Glutamatergic neuron (in vitro differentiated cells): ENCODE data around the gene NFATC2IP. TPM values are rescaled to one million over a fixed set of nuclear protein-coding genes. Genes with fewer than 3 reads are reported as not detected.

Experiments
- DNase-seq: peaks from one replicate; pipeline ENCODE4 v3.0.0; 2022
- H3K27ac Mint-ChIP-seq: one replicate; pipeline ENCODE4 v1.8.0; 2020; ENCODE audit warnings: mild to moderate bottlenecking, mixed read lengths, inconsistent platforms; ENCODE audit not compliant: unreplicated experiment
- H3K27me3 Mint-ChIP-seq: one replicate; pipeline ENCODE4 v1.8.0; 2020; ENCODE audit warnings: mild to moderate bottlenecking, moderate library complexity, mixed read lengths, inconsistent platforms; ENCODE audit not compliant: unreplicated experiment
- H3K36me3 Mint-ChIP-seq: one replicate; pipeline ENCODE4 v1.8.0; 2020; ENCODE audit warnings: mild to moderate bottlenecking, mixed read lengths, inconsistent platforms; ENCODE audit not compliant: unreplicated experiment
- H3K4me1 Mint-ChIP-seq: one replicate; pipeline ENCODE4 v1.8.0; 2020; ENCODE audit warnings: mild to moderate bottlenecking, low read depth, mixed read lengths, inconsistent platforms; ENCODE audit not compliant: unreplicated experiment
- H3K4me3 Mint-ChIP-seq: one replicate; pipeline ENCODE4 v1.8.0; 2020; ENCODE audit warnings: mild to moderate bottlenecking, mixed read lengths, inconsistent platforms; ENCODE audit not compliant: unreplicated experiment
- H3K9me3 Mint-ChIP-seq: one replicate; pipeline ENCODE4 v1.8.0; 2020; ENCODE audit warnings: mild to moderate bottlenecking, moderate library complexity, mixed read lengths, inconsistent platforms; ENCODE audit not compliant: unreplicated experiment
- total RNA-seq: library from RNA; stranded (reverse); fragmentation: NEBNext Ultra II Directional; extraction: Animal tissue kit (Norgen Biotek cat#: 25700); gene quantifications from one replicate; pipeline ENCODE4 v1.2.1, GENCODE V29; 2021; ENCODE audit not compliant: unreplicated experiment
- TF ChIP-seq, protein P1 (sequence below): fragments of 200-600 bp; sonication (generic); IDR thresholded peaks from one replicate; pipeline ENCODE4 v1.5.0; 2021; ENCODE audit not compliant: partially characterized antibody, unreplicated experiment

The NFATC2IP gene
- total RNA-seq, 1 donor from 2014 or later, result 59.6 TPM

GRCh38 chr16:29009050-29009837 lies 58.5 kb downstream of the NFATC2IP start:
- Mint-ChIP-seq H3K9me3 (no peaks in the 10 kb centered on the region), H3K4me3 (no peak overlapping the region), H3K27me3 (peaks cover 1% of the 10 kb centered on the region), H3K4me1 (no peaks in the 10 kb centered on the region), H3K27ac (no peak overlapping the region), H3K36me3 (peaks cover 4% of the 10 kb centered on the region)
- no peak for DNase-seq
- TF ChIP-seq, protein P1, sequence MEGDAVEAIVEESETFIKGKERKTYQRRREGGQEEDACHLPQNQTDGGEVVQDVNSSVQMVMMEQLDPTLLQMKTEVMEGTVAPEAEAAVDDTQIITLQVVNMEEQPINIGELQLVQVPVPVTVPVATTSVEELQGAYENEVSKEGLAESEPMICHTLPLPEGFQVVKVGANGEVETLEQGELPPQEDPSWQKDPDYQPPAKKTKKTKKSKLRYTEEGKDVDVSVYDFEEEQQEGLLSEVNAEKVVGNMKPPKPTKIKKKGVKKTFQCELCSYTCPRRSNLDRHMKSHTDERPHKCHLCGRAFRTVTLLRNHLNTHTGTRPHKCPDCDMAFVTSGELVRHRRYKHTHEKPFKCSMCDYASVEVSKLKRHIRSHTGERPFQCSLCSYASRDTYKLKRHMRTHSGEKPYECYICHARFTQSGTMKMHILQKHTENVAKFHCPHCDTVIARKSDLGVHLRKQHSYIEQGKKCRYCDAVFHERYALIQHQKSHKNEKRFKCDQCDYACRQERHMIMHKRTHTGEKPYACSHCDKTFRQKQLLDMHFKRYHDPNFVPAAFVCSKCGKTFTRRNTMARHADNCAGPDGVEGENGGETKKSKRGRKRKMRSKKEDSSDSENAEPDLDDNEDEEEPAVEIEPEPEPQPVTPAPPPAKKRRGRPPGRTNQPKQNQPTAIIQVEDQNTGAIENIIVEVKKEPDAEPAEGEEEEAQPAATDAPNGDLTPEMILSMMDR, result no peak

DNA sequence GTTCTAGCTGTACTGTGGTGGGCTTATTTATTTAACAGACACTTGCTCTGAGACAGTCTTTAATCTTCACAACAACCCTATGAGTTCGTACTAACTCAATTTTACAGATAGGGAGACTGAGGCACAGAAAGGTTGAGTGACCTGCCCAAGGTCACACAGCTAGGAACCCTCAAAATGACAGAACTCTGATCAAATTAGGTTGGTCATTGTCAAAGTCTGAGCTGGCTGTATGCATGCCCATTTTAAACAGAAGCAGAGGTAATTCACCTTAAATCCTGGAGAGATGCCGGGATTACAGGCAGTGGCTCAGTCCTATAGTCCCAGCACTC lies 59.1 kb downstream of the NFATC2IP start:
- H3K9me3 Mint-ChIP-seq, result no peaks in the 10 kb centered on the region
- H3K27me3 Mint-ChIP-seq, result peaks cover 1% of the 10 kb centered on the region
- H3K4me1 Mint-ChIP-seq, result no peaks in the 10 kb centered on the region
- TF ChIP-seq, protein P1, result no peak
- no peak overlapping the region for H3K4me3 Mint-ChIP-seq
- DNase-seq, result no peak
- peaks cover 4% of the 10 kb centered on the region for H3K36me3 Mint-ChIP-seq
- H3K27ac Mint-ChIP-seq, result no peak overlapping the region

DNA sequence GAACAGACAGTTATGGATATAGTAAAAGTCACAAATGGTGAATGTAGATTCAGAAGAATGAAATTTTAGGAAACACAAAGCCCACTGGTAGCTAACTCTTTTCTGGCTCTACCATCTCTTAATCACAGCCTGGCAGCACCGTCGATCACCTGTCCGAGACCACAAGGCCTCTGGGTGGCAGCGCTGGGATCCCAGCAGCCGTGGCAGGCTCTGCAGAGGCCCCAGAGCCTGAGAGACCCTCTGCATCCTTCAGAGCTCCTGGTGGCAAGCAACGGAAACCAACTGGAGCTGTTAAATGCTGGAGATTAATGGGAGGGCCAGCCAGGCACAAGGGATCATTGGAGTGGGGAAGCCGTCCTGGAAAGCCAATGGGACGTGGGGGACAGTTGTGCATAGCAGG lies 60.4 kb downstream of the NFATC2IP start:
- DNase-seq, result no peak
- H3K27ac Mint-ChIP-seq, result no peak overlapping the region
- no peaks in the 10 kb centered on the region for H3K9me3 Mint-ChIP-seq
- peaks cover 3% of the 10 kb centered on the region for H3K27me3 Mint-ChIP-seq
- no peak overlapping the region for H3K4me3 Mint-ChIP-seq
- TF ChIP-seq, protein P1, result no peak
- H3K36me3 Mint-ChIP-seq, result peaks cover under 1% of the 10 kb centered on the region
- H3K4me1 Mint-ChIP-seq, result no peaks in the 10 kb centered on the region

- peaks cover 3% of the 10 kb centered on the region for H3K27me3 Mint-ChIP-seq
- no peaks in the 10 kb centered on the region for H3K36me3 Mint-ChIP-seq
These were observed 61.1 kb downstream of the NFATC2IP start for GRCh38 chr16:29011851-29012250.

GRCh38 chr16:29012913-29013553 lies 62.3 kb downstream of the NFATC2IP start:
- Mint-ChIP-seq H3K4me3 (no peak overlapping the region), H3K36me3 (no peaks in the 10 kb centered on the region), H3K4me1 (no peaks in the 10 kb centered on the region), H3K27me3 (peaks cover 2% of the 10 kb centered on the region), H3K27ac (no peak overlapping the region), H3K9me3 (no peaks in the 10 kb centered on the region)
- TF ChIP-seq, protein P1, result no peak
- DNase-seq, result no peak

More at GRCh38 chr16:29011851-29012250, 61.1 kb downstream of the NFATC2IP start:
- TF ChIP-seq, protein P1, result no peak
- no peak for DNase-seq
- H3K4me3 Mint-ChIP-seq, result no peak overlapping the region
- no peaks in the 10 kb centered on the region for H3K4me1 Mint-ChIP-seq
- H3K27ac Mint-ChIP-seq, result no peak overlapping the region
- H3K9me3 Mint-ChIP-seq, result no peaks in the 10 kb centered on the region
